Superior temporal gyrus (tissue), 1 donor: ENCODE measurements around the gene HELQ.

Experiments used
- DNase-seq: peaks from one replicate; pipeline ENCODE4 v3.0.0-alpha.2; 2016; ENCODE audit errors: extremely low spot score

The HELQ gene

DNA sequence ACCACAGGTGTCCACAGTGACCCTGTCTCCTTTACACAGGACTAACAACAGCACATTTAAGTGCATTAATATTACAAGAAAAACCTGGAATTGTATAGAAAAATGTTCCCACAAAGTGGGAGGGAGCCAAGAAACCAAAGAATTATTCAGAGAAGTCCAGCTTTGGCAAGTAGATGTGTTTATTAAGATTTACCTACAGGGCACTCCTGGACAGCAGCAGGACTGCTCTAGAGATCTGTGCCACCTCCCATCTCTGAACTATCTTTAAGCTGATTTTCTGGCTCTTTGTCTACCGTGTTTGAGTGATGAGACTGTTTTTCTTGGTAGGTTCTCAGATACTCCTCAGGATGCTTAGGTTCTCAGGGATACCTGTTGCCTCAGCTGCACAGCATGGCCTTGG, 82.7 kb downstream of the HELQ start:
- no peak for DNase-seq

DNA sequence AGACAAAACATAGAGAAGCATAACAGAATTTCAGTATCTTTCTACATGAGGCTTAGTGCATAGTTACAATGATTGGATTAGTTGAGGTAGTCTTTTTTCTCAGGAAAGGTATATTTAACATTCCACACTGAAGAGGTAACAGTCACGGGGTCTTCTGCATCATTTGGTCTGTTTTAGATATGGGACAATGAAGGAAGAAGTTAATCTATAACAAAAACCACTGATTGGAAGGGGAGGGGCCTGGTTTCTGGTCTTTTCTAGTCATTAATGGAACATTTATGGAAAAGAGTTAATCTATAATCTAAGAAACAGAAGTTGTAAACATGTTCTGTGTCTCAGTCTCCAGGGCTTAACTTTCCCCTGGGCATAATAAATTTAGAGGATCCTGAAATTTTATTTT, 83.7 kb downstream of the HELQ start:
- DNase-seq, result no peak

DNA sequence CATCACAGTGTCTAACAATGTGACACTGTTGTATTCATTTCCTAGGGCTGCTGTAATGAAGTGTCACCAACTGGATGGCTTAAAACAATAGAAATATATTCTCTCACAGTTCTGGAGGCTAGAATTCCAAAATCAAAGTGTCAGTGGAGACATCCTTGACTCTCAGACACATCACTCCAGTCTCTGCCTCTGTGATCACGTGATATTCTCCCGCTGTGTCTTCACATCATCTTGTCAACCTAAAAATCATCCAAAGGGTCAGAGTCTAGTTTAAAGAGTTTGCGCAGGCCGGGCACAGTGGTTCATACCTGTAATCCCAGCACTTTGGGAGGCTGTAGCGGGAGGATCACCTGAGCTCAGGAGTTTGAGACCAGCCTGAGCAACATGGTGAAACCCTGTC, 84.4 kb downstream of the HELQ start:
- no peak for DNase-seq

DNA sequence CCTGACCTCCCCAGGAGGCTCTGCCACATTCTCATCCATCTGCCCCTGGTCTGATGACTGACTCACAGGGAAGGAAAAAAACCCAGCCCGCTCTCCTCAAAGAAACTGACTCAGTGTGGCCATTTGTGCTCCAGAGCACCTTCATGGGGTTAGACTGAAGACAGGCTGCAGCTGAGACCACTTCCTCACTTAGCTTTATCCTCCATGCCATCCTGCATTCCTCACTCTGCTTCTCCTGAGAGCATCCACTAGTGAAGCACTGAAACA, 85.0 kb downstream of the HELQ start:
- no peak for DNase-seq

DNA sequence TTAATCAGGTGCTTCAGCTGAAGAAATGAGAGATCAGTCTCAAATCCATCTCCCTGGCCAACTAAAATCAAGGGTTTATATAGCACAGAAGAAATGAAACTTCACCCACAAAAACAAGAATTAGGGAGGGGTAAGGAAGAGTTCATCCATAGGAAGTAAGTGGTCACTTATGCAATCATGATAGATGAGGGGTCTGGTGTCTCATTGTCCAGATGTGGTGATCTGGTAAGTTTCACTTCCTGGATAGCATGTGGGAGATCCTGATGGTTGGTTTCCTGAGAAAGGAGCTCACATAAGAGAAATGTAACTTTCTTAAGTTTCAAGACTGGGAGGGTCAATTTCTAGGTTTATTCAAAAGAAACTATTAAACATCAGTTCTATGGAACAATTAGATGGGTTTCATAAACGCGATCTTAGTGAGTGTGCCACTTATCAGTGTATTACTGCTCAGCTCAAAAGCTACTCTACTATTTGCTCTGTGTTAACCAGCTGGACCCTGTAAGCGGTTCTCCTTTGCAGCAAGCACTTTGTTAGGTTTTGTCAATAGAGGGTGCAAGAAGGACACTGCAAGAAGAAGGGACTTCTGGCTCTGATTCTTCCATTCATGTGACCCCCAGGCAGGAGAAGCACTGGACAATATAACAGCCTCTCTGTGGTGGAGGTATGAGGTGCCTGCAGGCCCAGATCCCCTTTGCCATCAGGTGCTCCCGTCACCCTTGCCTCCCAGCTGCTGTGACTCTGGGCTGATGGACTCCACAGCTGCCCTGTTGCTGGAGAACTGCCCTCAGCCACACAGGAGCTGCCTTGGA, 85.6 kb downstream of the HELQ start:
- peak; percentile 30 for DNase-seq

DNA sequence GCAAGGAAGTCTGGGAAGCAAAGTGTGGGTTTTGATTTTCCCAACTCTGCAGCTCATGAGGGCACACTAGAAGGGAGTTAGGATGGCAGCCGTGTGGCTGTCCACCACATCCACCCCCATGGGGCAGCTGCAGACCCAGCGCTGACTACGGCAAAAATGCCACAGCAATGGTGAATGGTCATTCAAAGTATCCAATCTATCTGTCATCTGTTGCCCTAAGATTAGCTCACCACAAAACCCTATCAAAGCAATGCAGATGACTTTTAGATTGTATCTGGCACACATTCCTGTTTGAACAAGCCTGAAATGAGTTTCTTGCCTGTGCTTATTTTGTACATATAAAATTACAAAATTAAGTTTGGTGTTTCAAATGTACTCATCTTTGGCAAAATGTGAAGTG, 91.3 kb downstream of the HELQ start:
- DNase-seq, result no peak

DNA sequence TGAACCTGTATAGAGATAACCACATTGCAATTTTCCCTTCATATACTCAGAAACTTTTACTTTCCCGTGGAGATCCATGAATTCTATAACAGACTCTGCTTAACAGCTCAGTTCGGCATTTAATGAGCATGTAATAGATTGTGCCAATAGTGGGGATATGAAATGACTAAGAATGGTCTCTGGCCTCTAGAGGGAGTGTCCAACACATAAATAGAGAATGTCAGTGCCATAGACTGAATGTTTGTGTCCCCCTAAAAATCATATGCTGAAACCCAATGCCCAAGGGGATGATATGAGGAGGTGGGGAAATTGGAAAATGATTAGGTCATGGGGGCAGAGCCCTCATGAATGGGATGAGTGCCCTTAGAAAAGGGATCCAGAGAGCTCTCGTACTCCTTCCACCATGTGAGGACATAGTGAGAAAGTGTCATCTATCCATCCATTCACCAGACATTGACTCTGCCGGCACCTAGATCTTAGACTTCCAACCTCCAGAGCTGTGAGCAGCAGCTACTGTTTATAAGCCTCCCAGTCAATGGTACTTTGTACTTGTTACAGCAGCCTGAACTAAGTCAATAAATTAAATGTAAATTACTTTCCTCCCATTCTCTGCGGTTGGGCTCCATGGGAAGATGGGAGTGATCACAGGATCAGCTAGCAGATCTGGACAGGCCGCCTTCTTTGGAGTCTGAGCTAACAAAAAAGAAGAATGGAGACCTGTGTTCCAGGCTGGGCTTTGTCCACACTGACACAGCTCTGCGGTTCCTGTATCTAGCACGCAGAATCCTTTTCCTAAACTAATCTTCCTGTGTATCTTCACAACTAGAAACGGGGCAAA, 92.9 kb downstream of the HELQ start:
- DNase-seq, result no peak

DNA sequence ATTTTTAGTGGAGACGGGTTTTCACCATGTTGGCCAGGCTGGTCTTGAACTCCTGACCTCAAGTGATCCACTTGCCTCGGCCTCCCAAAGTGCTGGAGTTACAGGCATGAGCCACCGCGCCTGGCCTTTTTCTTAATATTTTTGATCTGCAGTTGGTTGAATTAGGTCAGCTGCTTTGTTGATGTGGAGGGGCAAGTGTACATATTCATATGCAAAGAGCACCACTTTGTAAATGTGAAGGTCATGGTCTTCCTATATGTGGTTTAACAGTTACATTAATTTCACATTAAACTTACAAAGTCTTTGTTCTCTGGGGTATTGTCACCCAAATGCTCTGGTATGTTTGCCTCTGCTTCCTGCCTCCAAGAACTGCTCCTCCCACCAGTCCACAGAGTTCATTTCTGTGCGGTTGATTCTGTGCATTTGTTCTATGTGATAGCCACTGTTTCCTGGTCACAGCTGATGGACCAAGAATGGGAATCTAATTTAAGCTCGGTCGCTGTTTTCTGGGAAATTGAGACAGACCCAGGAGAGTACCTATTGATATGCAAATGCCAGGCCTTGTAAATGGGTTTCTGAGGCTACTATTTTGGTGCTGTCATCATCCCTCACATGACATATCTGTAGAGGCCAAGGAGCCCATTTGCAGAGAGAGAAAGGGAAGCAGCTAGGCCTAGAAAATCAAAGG, 94.1 kb downstream of the HELQ start:
- no peak for DNase-seq

DNA sequence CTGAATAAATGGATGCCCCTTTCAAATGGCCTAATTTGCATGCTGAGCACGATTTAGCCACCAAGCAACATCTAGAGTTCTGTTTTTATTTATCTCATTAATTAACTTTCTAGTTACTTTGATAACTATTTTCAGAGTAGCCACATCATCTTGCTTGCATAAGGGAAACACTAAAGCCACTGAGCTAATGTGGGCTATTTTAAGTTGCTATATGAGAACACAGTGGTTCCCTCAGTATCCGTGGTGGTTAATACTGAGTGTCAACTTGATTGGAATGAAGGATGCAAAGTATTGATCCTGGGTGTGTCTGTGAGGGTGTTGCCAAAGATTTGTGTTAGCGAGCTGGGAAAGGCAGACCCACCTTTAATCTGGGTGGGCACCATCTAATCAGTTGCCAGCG, 95.6 kb downstream of the HELQ start:
- DNase-seq, result no peak

DNA sequence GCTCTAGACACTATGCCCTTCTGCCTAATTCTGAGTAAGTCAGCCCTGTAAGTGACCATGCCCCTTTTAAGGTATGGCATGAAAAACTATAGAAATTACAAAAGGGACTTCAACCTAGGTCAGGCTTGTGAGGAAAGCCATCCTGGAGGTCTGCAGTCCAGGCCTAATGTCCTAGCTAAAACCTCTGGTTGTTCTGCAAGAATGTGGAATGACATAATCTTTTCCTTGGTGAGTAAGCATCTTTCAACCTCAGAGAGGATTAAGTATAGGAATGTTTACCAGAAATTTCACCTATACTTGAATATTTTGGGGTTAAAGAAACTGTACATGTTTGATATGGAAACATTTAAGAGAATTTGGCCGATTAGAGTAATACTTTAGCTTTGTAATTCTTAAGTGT, 97.2 kb downstream of the HELQ start:
- DNase-seq, result no peak
